GM19099 (cell line): ENCODE data around the gene RAPH1.

Experiments used
- POLR2A ChIP-seq: IDR thresholded peaks from 3 replicates; pipeline ENCODE4 v1.6.1; 2011; ENCODE audit warnings: low read depth; ENCODE audit not compliant: insufficient read length; ENCODE audit errors: extremely low read depth

RAPH1 gene

GRCh38 chr2:203366639-203367466 lies 168.2 kb downstream of the RAPH1 start:
- no peak for TF ChIP-seq POLR2A

DNA sequence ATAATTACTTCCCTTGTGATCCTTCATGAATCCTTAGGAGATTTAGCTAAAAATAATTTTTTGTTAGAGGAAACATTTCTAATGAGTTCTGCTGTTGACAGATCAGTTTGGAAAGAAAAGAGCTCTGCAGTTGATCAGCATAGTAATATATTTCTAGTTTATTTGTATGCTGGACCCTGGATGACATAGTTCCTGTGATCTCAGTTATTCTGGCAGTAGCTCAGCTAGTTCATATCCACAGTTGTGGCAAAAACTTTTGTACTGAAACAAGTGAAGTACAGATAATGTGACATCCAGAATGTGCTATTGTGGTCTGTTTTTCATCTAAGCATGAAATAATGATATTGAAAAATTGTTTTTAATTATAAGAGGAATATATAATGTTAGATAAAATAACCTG lies 173.2 kb downstream of the RAPH1 start:
- no peak for TF ChIP-seq POLR2A

- no peak for TF ChIP-seq POLR2A
Measured at GRCh38 chr2:203361495-203361894, 173.6 kb downstream of the RAPH1 start.

DNA sequence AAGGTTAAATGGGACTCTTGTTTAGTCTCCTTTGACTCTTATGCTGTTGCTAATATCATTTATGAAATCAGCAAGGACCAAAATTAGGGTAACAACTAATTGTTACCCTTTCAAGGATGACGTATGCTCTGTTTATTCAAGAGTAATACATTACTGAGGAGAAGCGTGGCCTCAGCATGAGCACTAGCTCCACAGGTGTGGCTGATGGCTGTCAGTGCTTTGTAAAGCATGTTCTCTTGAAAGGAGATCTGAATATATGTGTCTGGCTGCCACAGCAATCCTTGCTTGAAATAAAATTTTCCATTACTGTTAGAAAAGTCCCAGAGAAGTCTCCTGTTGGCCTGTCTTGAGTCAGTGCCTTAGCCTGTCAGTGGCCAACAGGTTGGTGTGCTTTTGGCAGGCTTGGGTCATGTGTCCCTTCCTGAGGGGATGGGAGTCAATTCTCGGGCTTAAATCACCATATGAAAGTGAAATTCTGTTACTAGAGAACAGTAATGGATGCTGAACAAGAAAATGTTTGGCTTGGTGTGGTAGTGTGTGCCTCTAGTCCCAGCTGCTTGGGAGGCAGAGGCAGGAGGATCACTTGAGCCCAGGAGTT lies 174.2 kb downstream of the RAPH1 start:
- no peak for TF ChIP-seq POLR2A

GRCh38 chr2:203359450-203359849 lies 175.7 kb downstream of the RAPH1 start:
- TF ChIP-seq POLR2A, result no peak

- no peak for TF ChIP-seq POLR2A
Measured at GRCh38 chr2:203354966-203355365, 180.1 kb downstream of the RAPH1 start.

DNA sequence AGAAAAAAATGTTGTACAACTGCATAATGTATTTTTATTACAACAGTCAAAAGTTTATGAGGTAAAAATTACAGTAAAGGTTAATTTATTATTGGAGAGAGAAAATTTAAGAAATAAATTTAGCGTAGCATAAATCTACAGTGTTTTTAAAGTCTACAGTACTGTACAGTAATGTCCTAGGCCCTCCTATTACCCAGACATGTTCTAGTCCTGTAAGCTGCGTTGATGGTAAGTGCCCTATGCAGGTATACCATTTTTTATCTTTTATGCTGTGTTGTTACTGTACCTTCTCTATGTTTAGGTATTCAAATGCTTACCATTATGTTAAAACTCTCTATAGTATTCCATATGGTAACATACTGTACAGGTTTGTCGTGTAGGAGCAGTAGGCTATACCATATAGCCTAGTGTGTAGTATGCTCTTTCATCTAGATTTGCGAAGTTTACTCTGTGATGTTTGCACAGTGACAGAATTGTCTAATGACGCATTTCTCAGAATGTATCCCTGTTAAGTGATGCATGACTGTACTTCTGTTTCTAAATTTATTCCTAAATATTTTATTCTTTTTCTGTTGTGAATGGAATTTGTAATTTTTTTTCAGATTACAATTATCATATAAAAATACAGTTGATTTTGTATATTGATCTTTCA lies 182.4 kb downstream of the RAPH1 start:
- no peak for TF ChIP-seq POLR2A

DNA sequence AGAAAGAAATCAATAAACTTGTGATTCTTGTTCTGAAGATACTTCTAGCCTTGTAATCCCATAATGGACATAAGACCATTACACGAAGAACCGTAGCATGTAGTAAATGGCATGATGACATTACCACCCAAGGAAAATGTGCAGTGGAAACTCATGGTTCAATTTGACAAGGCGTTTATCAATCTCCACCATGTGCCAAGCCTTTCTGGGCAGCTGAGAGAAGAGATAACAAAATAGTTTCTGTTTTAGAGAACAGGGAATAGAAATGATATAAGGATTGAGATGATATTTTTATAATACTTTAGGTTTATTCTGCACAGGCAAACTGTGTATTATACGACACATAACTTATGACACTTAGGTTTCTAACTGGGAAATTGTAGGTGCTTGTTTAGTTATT lies 187.7 kb downstream of the RAPH1 start:
- no peak for TF ChIP-seq POLR2A

- TF ChIP-seq POLR2A, result no peak
Measured at GRCh38 chr2:203346612-203347011, 188.5 kb downstream of the RAPH1 start.

- TF ChIP-seq POLR2A, result no peak
Measured at GRCh38 chr2:203344667-203345066, 190.4 kb downstream of the RAPH1 start.
